ENCODE data around the gene PGBD1. TPM values are rescaled to one million over a fixed set of nuclear protein-coding genes. Genes with fewer than 3 reads are reported as not detected.

The PGBD1 gene
- total and polyA plus RNA-seq, 2 of the 13 experiments (the other 11 are each of a cell fraction or from before 2014, with no cell fraction given), result 3.6 to 6.9 TPM

DNA sequence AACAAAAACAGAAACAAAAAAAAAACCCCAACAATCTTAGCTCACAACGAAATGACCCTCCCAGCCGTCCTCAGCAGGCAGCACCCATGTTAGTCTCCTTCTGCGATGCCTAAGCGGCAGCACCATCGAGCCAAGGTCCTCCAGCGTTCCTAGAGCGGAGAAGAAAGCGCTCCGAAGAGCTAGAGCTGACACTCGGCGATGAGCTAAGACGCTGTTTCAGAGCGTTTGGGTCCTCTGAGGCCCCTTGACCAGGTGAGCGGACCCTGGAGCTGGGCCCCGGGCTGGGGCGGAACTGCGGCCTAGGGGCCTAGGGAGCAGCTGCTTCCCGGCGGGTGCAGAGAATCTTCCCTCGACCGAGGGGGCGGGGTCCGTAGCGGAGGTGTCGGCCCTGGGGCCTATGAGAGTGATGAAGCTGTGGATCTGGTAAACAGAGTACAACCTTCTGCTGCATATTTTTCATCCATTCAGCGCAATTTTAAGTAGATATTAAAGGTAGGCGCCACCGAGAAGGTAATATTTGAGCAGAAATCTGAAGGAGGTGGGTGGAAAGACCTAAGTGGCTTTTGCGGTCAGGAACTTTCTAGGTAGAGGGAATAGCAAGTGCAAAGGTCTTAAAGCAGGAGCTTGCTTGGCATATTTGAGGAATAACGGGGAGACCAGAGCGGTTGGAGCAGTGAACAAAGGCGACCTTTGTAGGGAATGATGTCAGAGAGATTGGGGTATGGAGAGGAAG lies 14.2 kb upstream of the PGBD1 start, which contains the start of gene ZSCAN26 (continued):
- TF ChIP-seq, protein P1, sequence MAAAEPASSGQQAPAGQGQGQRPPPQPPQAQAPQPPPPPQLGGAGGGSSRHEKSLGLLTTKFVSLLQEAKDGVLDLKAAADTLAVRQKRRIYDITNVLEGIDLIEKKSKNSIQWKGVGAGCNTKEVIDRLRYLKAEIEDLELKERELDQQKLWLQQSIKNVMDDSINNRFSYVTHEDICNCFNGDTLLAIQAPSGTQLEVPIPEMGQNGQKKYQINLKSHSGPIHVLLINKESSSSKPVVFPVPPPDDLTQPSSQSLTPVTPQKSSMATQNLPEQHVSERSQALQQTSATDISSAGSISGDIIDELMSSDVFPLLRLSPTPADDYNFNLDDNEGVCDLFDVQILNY (CRISPR knock-in tag; conservative IDR thresholded peaks at IDR 0.05), result 0 out of 2 replicates have a peak, but pooled peaks have one; percentile 43
- TF ChIP-seq ETV5 (CRISPR knock-in tag; IDR thresholded peaks at IDR 0.05; ENCODE audit: borderline replicate concordance) (peak; percentile 57; the same call in 1 of the 2 replicates), HIVEP1 (CRISPR knock-in tag; IDR thresholded peaks at IDR 0.05) (peak; percentile 73), ZBTB1 (CRISPR knock-in tag; IDR thresholded peaks at IDR 0.05; ENCODE audit: borderline replicate concordance) (peak; percentile 79; the same call in 1 of the 2 replicates), THAP11 (CRISPR knock-in tag; IDR thresholded peaks at IDR 0.05) (peak; percentile 84), JARID2 (CRISPR knock-in tag; IDR thresholded peaks at IDR 0.05; ENCODE audit: insufficient replicate concordance) (peak; percentile 71), NR2F2 (IDR thresholded peaks at IDR 0.05; ENCODE audit: borderline replicate concordance, low read depth) (no peak), SMARCC2 (IDR thresholded peaks at IDR 0.05) (no peak), MTA3 (CRISPR knock-in tag; IDR thresholded peaks at IDR 0.05) (no peak), SIN3B (IDR thresholded peaks at IDR 0.05; ENCODE audit: low read length) (peak; percentile 30; the same call in 1 of the 2 replicates), FOSL2 (CRISPR knock-in tag; IDR thresholded peaks at IDR 0.05) (peak; percentile 68), PHB2 (IDR thresholded peaks at IDR 0.05; ENCODE audit: partially characterized antibody) (no peak), REL (CRISPR knock-in tag; conservative IDR thresholded peaks at IDR 0.05) (no peak), IKZF4 (CRISPR knock-in tag; IDR thresholded peaks at IDR 0.05; ENCODE audit: borderline replicate concordance, low read depth, not compliant biosample characterization) (peak; percentile 46), XRCC5 (optimal IDR thresholded peaks at IDR 0.05; ENCODE audit: low read length) (peak; percentile 93)
- TF ChIP-seq, protein P2, sequence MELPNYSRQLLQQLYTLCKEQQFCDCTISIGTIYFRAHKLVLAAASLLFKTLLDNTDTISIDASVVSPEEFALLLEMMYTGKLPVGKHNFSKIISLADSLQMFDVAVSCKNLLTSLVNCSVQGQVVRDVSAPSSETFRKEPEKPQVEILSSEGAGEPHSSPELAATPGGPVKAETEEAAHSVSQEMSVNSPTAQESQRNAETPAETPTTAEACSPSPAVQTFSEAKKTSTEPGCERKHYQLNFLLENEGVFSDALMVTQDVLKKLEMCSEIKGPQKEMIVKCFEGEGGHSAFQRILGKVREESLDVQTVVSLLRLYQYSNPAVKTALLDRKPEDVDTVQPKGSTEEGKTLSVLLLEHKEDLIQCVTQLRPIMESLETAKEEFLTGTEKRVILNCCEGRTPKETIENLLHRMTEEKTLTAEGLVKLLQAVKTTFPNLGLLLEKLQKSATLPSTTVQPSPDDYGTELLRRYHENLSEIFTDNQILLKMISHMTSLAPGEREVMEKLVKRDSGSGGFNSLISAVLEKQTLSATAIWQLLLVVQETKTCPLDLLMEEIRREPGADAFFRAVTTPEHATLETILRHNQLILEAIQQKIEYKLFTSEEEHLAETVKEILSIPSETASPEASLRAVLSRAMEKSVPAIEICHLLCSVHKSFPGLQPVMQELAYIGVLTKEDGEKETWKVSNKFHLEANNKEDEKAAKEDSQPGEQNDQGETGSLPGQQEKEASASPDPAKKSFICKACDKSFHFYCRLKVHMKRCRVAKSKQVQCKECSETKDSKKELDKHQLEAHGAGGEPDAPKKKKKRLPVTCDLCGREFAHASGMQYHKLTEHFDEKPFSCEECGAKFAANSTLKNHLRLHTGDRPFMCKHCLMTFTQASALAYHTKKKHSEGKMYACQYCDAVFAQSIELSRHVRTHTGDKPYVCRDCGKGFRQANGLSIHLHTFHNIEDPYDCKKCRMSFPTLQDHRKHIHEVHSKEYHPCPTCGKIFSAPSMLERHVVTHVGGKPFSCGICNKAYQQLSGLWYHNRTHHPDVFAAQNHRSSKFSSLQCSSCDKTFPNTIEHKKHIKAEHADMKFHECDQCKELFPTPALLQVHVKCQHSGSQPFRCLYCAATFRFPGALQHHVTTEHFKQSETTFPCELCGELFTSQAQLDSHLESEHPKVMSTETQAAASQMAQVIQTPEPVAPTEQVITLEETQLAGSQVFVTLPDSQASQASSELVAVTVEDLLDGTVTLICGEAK (IDR thresholded peaks at IDR 0.05), result 0 out of 2 replicates have a peak, but pooled peaks have one; percentile 6
- TF ChIP-seq, protein P2 (CRISPR knock-in tag; IDR thresholded peaks at IDR 0.05), result peak; percentile 77
- TF ChIP-seq, protein P3, sequence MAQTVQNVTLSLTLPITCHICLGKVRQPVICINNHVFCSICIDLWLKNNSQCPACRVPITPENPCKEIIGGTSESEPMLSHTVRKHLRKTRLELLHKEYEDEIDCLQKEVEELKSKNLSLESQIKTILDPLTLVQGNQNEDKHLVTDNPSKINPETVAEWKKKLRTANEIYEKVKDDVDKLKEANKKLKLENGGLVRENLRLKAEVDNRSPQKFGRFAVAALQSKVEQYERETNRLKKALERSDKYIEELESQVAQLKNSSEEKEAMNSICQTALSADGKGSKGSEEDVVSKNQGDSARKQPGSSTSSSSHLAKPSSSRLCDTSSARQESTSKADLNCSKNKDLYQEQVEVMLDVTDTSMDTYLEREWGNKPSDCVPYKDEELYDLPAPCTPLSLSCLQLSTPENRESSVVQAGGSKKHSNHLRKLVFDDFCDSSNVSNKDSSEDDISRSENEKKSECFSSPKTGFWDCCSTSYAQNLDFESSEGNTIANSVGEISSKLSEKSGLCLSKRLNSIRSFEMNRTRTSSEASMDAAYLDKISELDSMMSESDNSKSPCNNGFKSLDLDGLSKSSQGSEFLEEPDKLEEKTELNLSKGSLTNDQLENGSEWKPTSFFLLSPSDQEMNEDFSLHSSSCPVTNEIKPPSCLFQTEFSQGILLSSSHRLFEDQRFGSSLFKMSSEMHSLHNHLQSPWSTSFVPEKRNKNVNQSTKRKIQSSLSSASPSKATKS (CRISPR knock-in tag; IDR thresholded peaks at IDR 0.05), result no peak

Data from HepG2 (cell line).